Ishikawa (cell line): ENCODE measurements around the gene PIK3AP1.

Experiments used
- CEBPB ChIP-seq: IDR thresholded peaks from 2 replicates; pipeline ENCODE4 v1.6.1; 2012
- CREB1 ChIP-seq: IDR thresholded peaks from 2 replicates; pipeline ENCODE4 v1.6.1; 2012; ENCODE audit warnings: low read depth
- EGR1 ChIP-seq: IDR thresholded peaks from 2 replicates; pipeline ENCODE4 v1.6.1; 2012
- EP300 ChIP-seq: IDR thresholded peaks from 2 replicates; pipeline ENCODE4 v1.6.1; 2012; ENCODE audit warnings: borderline replicate concordance
- FOXM1 ChIP-seq: IDR thresholded peaks from 2 replicates; pipeline ENCODE4 v1.6.1; 2012; ENCODE audit warnings: low read depth, borderline replicate concordance
- NFIC ChIP-seq: IDR thresholded peaks from 2 replicates; pipeline ENCODE4 v1.6.1; 2012
- RAD21 ChIP-seq: IDR thresholded peaks from 2 replicates; pipeline ENCODE4 v1.6.1; 2012; ENCODE audit warnings: low read depth
- TAF1 ChIP-seq: IDR thresholded peaks from 2 replicates; pipeline ENCODE4 v1.6.1; 2012; ENCODE audit warnings: low read depth, mild to moderate bottlenecking
- TCF12 ChIP-seq: IDR thresholded peaks from 2 replicates; pipeline ENCODE4 v1.6.1; 2012; ENCODE audit warnings: low read depth
- TEAD4 ChIP-seq: IDR thresholded peaks from 2 replicates; pipeline ENCODE4 v1.6.1; 2012
- YY1 ChIP-seq: IDR thresholded peaks from 2 replicates; pipeline ENCODE4 v1.6.1; 2012; ENCODE audit warnings: low read depth
- ZBTB7A ChIP-seq: IDR thresholded peaks from 2 replicates; pipeline ENCODE4 v1.6.1; 2012; ENCODE audit warnings: low read depth
- TF ChIP-seq, protein P1 (sequence below): IDR thresholded peaks from 2 replicates; pipeline ENCODE4 v1.6.1; 2012; ENCODE audit warnings: low read depth, mild to moderate bottlenecking
- TF ChIP-seq, protein P2 (sequence below): IDR thresholded peaks from 2 replicates; pipeline ENCODE4 v1.6.1; 2012
- TF ChIP-seq, protein P3 (sequence below): IDR thresholded peaks from 2 replicates; pipeline ENCODE4 v1.6.1; 2012

The PIK3AP1 gene

DNA sequence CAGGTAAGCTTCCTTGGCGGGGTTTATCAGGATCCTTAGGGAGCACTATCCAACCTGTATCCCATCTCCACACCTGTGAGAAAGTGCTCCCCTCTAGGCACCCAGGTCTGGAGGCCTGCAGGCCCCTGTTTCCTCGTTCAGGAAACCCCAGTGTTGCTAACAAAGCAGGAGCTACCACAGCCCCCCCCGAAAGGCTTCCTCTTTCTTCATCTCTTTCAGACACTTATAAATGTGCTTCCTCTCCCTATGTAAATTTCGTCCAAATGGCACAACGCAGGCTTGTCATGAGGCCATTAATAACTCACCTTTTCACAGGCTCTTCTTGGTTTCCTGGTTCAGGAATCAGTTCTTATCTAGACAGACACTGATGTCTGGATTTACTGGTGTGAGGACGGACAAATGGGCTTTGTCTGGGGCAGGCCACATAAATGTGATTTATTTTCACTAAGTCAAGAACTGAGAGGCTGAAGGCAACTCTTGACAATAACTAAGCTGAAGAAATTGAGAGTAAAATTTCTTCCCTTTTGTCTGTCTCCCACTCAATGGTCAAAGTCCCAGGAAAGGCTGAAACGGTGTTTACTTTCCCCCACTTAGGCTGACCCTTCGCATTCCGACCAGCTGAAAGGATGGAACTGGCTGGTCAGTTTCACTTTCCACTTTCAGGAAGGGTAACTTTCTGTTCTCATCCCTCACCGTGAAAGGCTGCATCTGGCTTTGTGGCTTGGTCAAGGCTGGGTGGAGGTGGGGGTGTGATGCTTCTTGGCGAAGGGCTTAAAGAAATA, 46.8 kb downstream of the PIK3AP1 start:
- TF ChIP-seq EP300 = no peak
- TF ChIP-seq TAF1 = no peak
- TF ChIP-seq, protein P1, sequence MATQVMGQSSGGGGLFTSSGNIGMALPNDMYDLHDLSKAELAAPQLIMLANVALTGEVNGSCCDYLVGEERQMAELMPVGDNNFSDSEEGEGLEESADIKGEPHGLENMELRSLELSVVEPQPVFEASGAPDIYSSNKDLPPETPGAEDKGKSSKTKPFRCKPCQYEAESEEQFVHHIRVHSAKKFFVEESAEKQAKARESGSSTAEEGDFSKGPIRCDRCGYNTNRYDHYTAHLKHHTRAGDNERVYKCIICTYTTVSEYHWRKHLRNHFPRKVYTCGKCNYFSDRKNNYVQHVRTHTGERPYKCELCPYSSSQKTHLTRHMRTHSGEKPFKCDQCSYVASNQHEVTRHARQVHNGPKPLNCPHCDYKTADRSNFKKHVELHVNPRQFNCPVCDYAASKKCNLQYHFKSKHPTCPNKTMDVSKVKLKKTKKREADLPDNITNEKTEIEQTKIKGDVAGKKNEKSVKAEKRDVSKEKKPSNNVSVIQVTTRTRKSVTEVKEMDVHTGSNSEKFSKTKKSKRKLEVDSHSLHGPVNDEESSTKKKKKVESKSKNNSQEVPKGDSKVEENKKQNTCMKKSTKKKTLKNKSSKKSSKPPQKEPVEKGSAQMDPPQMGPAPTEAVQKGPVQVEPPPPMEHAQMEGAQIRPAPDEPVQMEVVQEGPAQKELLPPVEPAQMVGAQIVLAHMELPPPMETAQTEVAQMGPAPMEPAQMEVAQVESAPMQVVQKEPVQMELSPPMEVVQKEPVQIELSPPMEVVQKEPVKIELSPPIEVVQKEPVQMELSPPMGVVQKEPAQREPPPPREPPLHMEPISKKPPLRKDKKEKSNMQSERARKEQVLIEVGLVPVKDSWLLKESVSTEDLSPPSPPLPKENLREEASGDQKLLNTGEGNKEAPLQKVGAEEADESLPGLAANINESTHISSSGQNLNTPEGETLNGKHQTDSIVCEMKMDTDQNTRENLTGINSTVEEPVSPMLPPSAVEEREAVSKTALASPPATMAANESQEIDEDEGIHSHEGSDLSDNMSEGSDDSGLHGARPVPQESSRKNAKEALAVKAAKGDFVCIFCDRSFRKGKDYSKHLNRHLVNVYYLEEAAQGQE = no peak
- no peak for TF ChIP-seq RAD21
- TF ChIP-seq, protein P2, sequence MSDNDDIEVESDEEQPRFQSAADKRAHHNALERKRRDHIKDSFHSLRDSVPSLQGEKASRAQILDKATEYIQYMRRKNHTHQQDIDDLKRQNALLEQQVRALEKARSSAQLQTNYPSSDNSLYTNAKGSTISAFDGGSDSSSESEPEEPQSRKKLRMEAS = no peak
- no peak for TF ChIP-seq YY1
- no peak for TF ChIP-seq CEBPB
- no peak for TF ChIP-seq EGR1
- no peak for TF ChIP-seq ZBTB7A
- TF ChIP-seq FOXM1 = no peak
- no peak for TF ChIP-seq NFIC
- TF ChIP-seq TCF12 = no peak
- TF ChIP-seq CREB1 = no peak

DNA sequence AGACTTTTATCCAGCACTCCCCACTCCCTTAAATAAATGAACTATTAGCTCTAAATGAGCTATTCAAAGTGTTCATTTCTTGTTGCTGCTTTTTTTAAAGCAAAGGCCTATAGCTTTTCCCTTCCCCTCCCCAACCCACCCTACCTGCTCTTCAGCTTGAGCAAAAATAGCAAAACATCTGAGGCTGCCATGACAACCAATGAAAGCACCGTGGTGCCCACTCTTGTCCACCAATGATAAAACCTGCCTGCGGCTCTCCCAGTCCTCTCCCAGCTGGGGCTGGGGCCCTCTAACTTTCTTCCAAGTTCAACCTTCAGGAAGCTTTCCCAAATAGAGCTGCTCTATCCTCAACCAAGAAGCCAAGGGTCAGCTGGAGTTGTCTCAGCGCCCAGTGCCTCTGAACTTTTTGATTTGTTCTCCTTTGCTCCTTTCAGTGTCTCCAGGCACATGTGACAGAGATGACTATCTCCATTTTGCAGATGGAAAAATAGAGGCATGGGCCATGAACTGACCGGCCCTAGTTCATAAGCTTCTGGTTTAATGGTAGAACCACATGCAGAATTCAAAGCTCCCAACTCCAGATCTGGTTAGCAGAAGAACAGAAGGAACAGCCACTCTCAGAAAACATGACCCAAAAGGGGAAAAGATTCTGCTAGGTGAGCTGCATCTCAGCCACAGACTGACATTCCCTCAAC, 47.7 kb downstream of the PIK3AP1 start:
- TF ChIP-seq TAF1 (no peak), EP300 (no peak), NFIC (no peak), FOXM1 (no peak), CEBPB (no peak), TEAD4 (no peak), EGR1 (no peak), YY1 (no peak), ZBTB7A (no peak), TCF12 (no peak), CREB1 (no peak), RAD21 (no peak)
- TF ChIP-seq, protein P1 = no peak
- TF ChIP-seq, protein P3, sequence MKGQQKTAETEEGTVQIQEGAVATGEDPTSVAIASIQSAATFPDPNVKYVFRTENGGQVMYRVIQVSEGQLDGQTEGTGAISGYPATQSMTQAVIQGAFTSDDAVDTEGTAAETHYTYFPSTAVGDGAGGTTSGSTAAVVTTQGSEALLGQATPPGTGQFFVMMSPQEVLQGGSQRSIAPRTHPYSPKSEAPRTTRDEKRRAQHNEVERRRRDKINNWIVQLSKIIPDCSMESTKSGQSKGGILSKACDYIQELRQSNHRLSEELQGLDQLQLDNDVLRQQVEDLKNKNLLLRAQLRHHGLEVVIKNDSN = no peak
- TF ChIP-seq, protein P2 = no peak

DNA sequence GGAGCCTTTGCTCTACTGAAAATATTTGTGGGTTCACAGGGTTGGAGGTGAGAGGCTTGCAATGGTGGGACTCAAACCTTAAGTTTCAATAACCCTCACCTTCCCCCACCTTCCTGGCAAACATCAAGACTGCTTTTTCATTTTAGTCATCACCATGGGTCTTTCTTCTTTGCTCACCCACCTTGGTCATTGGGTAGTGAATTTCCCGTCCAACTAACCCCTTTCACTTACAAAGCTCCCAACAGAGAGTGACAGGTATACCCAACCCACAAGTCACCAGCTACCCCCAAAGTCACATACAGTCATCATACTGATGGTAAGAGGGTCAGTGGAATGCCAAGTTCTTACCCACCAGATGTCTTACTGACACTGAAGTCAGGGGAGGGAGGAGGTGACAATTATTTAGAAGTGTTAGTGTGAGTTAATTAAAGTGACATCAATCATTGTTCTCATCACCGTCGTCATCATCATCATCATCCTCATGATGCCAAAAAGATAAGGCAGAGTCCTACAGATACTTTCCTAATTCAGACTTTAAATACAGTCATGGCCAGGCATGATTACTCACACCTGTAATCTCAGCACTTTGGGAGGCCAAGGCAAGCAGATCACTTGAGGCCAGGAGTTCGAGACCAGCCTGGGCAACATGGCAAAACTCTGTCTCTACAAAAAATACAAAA, 49.0 kb downstream of the PIK3AP1 start:
- TF ChIP-seq TAF1 (no peak), YY1 (no peak), NFIC (no peak), CEBPB (no peak), RAD21 (no peak), TCF12 (no peak), CREB1 (no peak), EP300 (no peak), FOXM1 (no peak)
- TF ChIP-seq, protein P3 = no peak
- TF ChIP-seq, protein P2 = no peak

DNA sequence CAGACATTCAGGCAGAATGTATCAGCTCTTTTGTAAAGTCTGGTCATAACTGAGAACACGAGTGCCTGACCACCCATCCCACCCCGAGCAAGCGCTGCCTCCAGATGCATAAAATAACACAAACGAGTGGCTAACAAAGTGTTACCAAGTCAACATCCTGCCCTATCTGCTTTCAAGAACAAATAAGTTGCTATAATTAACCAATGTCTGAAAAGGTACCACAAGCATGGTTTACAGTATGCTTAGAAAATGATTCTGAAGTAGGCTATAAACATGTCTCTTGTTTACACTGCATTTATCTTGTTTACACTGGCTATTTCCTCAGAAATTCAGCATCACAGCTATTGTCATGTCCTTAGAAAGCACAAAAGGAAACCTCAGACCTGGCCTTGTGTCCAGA, 49.5 kb downstream of the PIK3AP1 start:
- TF ChIP-seq NFIC (no peak), ZBTB7A (no peak), CEBPB (no peak), CREB1 (no peak), TCF12 (no peak), FOXM1 (no peak)
- TF ChIP-seq, protein P1 = no peak
